HPDE6-E6E7 (cell line): ENCODE measurements around the gene STK10.

Experiments used
- DNase-seq: peaks from one replicate; pipeline ENCODE4 v3.0.0; 2011; ENCODE audit warnings: missing footprints; ENCODE audit errors: extremely low spot score

The STK10 gene

GRCh38 chr5:172008689-172009141 lies 179.3 kb downstream of the STK10 start:
- no peak for DNase-seq

DNA sequence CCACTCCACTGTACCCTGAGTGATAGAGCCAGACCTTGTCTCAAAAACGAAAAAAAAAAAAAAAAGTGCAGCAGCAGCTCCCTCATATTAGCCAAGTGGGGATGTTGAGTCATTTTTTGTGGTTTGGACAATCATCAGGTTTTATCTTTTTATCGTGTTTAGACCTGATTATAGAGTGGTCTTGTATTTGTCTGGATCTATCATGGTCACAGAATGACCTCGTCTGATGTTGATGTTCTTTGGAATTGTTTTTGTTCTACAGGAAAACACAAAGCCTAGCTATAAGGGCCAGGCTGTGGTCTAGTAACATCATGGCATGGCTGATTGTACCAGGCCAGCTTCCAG lies 179.9 kb downstream of the STK10 start:
- DNase-seq: no peak

- no peak for DNase-seq
Observed at GRCh38 chr5:172007175-172008110, 180.6 kb downstream of the STK10 start.

DNA sequence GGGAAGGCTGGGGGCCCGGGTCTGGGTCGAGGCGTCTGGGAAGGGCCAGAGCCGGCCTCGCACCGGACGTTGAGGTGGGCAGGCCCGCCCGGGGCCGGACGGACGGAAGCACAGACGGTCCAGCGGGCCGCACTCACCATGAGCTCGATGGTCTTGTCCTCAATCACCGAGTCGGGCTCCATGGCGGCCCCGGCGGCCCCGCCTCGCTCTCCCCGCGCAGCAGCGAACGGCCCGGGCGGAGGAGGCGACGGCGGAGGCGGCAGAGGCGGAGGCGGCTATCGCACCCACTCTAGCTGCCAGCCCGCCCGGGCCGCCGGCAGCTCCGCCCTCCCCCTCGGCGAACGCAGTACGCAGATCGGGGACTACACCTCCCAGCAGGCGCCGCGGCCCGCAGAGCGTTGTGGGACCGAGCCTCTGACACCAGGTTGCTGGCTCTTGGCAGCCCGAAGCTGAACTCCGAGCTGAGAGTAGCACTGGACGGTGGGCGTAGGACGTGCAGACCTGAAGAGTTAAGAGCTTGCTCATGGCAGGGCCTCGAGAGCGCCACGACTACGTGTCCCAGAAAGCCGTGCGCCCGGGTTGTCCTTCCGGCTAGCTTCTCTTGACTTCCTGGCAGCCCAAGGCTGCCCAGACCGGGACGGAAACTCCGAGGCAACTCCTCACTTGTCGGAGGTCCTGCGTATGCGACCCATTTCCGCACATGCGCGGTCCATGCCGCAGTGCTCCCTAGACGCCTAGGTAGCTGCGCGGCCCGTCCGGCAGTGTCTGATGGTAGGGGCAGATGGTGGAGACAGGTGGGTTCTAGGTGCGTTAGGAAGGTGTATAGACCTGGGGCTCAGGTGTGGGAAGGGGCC lies 181.5 kb downstream of the STK10 start, which contains the start of gene FBXW11:
TSS of gene FBXW11 (minus strand) at position 318 of the 854 bp plus-strand sequence. CDS start at position 182, 136 bp downstream.
- peak; percentile 98 for DNase-seq

GRCh38 chr5:172005708-172006320 lies 182.2 kb downstream of the STK10 start:
- DNase-seq: no peak

DNA sequence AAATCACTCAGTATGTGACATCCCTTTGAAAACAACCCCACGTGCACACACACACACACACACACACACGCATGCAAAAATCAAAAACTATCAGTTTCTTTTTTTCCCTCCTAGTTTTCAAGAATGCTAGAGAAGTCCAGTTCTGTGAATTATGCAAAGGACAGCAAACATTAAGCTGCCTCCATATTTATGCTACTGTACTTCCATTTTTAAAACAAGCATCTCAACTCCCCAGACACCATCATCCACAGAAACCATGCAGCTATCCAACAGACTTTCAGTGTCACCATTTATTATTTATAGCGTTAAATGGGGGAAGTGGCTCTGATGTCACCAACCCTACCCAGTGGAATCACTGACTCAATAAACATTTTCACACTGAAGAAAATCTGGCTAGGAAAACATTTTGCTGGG lies 183.2 kb downstream of the STK10 start:
- no peak for DNase-seq

DNA sequence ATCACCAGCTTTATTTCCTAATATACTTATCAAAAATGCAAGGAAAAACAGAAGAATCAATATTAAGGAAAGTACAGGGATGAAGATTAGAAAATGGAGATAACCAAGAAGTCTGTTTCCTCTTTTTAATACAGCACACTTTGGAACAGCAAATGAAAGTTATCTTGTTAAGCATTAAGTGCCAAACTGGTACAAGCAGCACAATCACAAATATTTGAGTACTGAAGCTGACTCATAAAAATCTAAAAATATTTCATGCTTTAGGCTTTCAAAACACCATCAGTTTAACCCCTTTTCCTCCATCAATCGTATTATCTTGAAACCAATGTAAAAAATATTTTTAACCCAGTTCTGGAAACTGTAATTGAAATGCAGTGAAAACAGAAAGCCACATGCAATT lies 184.3 kb downstream of the STK10 start:
- DNase-seq: no peak

DNA sequence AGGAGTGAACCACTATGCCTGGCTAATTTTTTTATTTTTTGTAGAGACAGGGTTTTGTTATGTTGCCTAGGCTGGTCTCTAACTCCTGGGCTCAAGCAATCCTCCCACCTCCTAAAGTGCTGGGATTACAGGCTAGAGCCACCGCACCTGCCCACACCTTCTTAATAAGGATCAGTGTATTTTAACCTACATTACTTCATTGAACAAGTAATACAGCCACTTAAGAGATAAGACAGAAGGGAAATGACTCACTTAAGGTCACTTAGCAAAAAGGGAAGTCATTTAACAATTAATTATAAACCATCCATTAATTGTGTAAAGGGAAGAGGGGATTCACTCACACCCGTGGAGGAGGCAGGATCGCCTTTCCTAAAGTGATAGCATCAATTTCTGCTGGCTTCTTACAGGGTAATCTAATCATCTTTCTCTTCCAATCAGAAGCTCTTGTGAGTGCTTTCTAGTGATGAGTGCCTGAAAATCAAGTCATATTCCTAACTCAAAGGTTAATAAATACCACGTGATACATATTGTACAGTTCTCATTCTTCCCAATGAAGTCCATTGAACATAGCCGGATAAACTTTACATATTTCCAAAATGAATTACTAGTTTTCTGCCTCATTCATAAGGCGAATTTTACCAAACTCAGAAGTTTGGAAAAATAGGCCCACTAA lies 185.0 kb downstream of the STK10 start:
- no peak for DNase-seq

DNA sequence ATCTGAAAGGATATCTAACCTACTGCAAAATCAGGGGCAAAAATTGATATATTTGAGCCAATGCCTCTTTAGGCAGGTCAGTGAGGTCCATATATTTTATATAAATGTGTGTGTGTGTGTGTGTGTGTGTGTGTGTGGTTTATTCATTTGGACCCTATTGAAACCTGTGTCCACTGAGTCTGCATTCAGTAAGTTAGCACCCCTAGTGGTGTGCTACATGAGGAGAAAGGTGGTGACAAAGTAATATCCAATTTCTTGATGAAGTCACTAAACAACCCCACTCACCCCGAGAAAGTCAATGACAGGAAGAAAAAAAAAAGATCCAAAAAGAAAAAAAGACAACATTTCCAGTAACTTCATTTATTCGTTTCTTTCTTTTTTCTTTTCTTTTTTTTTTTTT lies 185.7 kb downstream of the STK10 start:
- no peak for DNase-seq

DNA sequence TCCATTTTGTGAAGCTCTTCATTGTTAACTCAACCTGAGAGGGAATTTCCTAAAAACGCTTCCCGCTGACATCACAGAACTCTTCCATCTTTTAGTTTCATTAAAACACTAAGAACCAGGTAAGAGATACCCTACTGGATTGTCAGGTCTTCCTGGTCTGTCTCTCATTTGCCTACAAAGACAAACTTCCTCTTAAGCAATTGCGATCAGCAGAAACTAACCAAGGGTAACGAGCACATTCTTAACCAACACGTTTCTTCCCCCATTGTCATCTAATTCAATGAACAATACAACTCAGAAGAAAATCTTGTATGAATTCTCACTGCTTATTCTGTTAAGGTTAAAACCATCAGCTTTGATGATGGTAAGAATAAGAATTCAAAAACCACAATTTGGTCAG lies 188.1 kb downstream of the STK10 start:
- no peak for DNase-seq

DNA sequence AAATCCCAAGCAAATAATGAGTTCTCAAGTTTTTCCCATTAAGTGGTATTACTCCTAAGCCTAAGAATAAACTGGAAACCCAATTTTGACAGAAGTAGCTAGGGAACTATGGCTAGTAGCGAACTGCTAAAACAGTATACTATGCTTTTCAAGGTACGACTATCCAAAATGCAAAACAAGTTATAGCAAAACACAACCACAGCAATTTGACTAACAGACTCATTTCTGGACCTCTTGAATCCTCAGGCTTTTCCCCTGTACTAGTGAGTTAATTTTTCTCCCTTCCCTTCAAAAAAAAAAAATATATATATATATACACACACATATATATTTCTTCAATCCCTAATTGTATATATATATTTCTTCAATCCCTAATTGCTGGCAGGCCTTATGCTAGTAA lies 188.9 kb downstream of the STK10 start:
- no peak for DNase-seq

DNA sequence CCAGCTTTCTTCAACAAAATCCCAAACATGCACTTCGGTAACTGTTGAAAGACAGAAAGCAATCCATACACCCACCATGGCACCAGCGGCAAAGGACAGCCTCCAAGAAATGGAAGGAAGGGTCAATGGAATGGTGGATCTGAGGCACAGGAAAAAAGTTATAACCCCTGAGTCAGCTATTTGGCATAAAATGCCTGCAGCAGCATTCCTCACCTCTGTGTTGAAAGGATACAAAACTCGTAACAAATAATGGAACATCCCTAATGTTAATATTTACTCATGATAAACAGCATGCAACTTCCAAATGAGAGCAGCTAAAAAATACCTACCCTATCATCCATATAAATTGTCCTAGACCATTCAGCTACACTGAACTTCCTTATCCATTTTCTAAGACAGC lies 191.0 kb downstream of the STK10 start:
- no peak for DNase-seq

DNA sequence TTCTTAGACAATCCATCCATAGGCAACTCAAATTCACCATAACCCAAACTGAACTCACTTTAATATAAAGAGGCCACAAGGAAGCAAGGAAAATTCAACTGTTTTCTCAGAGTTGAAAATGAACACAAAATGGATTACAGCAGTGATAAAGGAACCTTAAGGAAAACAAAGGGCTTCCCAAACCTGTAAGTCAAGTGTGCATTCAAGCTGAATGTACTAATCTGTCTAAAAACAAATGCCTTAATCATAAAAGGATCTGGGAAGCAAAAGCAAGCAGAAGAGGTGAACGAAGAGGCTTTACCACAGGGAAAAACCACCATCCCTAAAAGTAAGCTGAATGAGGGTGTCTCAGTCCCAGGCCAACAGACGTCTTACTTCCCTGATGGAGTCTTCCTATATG lies 195.2 kb downstream of the STK10 start:
- no peak for DNase-seq

- DNase-seq: no peak
Observed at GRCh38 chr5:171992305-171992704, 195.7 kb downstream of the STK10 start.
